GM12801 (cell line): ENCODE measurements around the gene LINC00632.

Experiments used
- CTCF ChIP-seq: IDR thresholded peaks from one replicate; pipeline ENCODE4 v1.5.1; 2011; ENCODE audit warnings: control low read depth; ENCODE audit not compliant: insufficient read length; ENCODE audit errors: extremely low read depth

The LINC00632 gene

GRCh38 chrX:140709421-140709846 is at the start of gene LINC00632:
Gene LINC00632, plus strand, starts transcription at chrX:140709759.
- TF ChIP-seq CTCF, result no peak

GRCh38 chrX:140661643-140662042 is 47.9 kb upstream of the LINC00632 start:
- TF ChIP-seq CTCF, result no peak

GRCh38 chrX:140664939-140665338 is 44.6 kb upstream of the LINC00632 start:
- no peak for TF ChIP-seq CTCF

- no peak for TF ChIP-seq CTCF
Measured at GRCh38 chrX:140672840-140673731, 36.5 kb upstream of the LINC00632 start.

GRCh38 chrX:140687706-140688105 is 21.9 kb upstream of the LINC00632 start:
- no peak for TF ChIP-seq CTCF

- TF ChIP-seq CTCF, result no peak
Measured at GRCh38 chrX:140697618-140698017, 11.9 kb upstream of the LINC00632 start.

GRCh38 chrX:140701480-140701879 is 8.1 kb upstream of the LINC00632 start:
- TF ChIP-seq CTCF, result no peak
